ENCODE data around the gene CEBPB. TPM values are rescaled to one million over a fixed set of nuclear protein-coding genes. Genes with fewer than 3 reads are reported as not detected.

The CEBPB gene
- total RNA-seq, 1 experiment from 2014 or later, result 226 TPM

- CTCF ChIA-PET, result interaction anchor here (0.9 to 8.5 kb wide), 6 partner anchors 12 to 168 kb away, joined by 3 to 408 read pairs (median 4); partner anchors contain the start of gene UBE2V1
- H3K27ac Mint-ChIP-seq (ENCODE audit: low read depth, unreplicated experiment), result peak overlapping the region; percentile 96
- BruUV-seq (replicated peaks), result no TSS peak
- H3K36me3 Mint-ChIP-seq (ENCODE audit: insufficient read depth, unreplicated experiment), result peaks cover 29% of the 10 kb centered on the region
- no peaks in the 10 kb centered on the region for H3K9me3 Mint-ChIP-seq (ENCODE audit: unreplicated experiment)
- H3K27me3 Mint-ChIP-seq (ENCODE audit: insufficient read depth, unreplicated experiment), result no peaks in the 10 kb centered on the region
- TF ChIP-seq, protein P1, sequence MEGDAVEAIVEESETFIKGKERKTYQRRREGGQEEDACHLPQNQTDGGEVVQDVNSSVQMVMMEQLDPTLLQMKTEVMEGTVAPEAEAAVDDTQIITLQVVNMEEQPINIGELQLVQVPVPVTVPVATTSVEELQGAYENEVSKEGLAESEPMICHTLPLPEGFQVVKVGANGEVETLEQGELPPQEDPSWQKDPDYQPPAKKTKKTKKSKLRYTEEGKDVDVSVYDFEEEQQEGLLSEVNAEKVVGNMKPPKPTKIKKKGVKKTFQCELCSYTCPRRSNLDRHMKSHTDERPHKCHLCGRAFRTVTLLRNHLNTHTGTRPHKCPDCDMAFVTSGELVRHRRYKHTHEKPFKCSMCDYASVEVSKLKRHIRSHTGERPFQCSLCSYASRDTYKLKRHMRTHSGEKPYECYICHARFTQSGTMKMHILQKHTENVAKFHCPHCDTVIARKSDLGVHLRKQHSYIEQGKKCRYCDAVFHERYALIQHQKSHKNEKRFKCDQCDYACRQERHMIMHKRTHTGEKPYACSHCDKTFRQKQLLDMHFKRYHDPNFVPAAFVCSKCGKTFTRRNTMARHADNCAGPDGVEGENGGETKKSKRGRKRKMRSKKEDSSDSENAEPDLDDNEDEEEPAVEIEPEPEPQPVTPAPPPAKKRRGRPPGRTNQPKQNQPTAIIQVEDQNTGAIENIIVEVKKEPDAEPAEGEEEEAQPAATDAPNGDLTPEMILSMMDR (IDR thresholded peaks at IDR 0.05; ENCODE audit: unreplicated experiment), result no peak
- intact Hi-C loops (cut with micrococcal nuclease), result no loop called here
- H3K4me1 Mint-ChIP-seq (ENCODE audit: insufficient read depth, unreplicated experiment), result peaks cover 65% of the 10 kb centered on the region
- POLR2A ChIA-PET, result interaction anchor here (0.6 to 19.2 kb wide), 11 partner anchors 11 to 871 kb away, joined by 3 to 386 read pairs (median 4); partner anchors contain the start of gene UBE2V1
- peak overlapping the region; percentile 61 for H3K4me3 Mint-ChIP-seq (ENCODE audit: unreplicated experiment)
- peak; percentile 81 for DNase-seq (ENCODE audit: unreplicated experiment)
Observed at GRCh38 chr20:50146732-50147662, 43.6 kb upstream of the CEBPB start.

GRCh38 chr20:50149481-50150254 is 41.0 kb upstream of the CEBPB start:
- BruUV-seq (replicated peaks), result no TSS peak
- intact Hi-C loops (cut with micrococcal nuclease), result no loop called here
- CTCF ChIA-PET, result interaction anchor here (0.6 to 8.5 kb wide), 9 partner anchors 9 to 425 kb away, joined by 3 to 408 read pairs (median 3); partner anchors contain the start of gene UBE2V1
- Mint-ChIP-seq H3K36me3 (ENCODE audit: insufficient read depth, unreplicated experiment) (peaks cover 13% of the 10 kb centered on the region), H3K4me3 (ENCODE audit: unreplicated experiment) (peak overlapping the region; percentile 87), H3K4me1 (ENCODE audit: insufficient read depth, unreplicated experiment) (peaks cover 67% of the 10 kb centered on the region), H3K27ac (ENCODE audit: low read depth, unreplicated experiment) (peak overlapping the region; percentile 94), H3K27me3 (ENCODE audit: insufficient read depth, unreplicated experiment) (no peaks in the 10 kb centered on the region), H3K9me3 (ENCODE audit: unreplicated experiment) (no peaks in the 10 kb centered on the region)
- POLR2A ChIA-PET, result interaction anchor here (0.6 to 19.2 kb wide), 7 partner anchors 9 to 871 kb away, joined by 3 to 386 read pairs (median 4); partner anchors contain the start of gene UBE2V1
- DNase-seq (ENCODE audit: unreplicated experiment), result no peak
- TF ChIP-seq, protein P1 (IDR thresholded peaks at IDR 0.05; ENCODE audit: unreplicated experiment), result no peak

- DNase-seq (ENCODE audit: unreplicated experiment), result no peak
- peak overlapping the region; percentile 87 for H3K4me3 Mint-ChIP-seq (ENCODE audit: unreplicated experiment)
Observed at GRCh38 chr20:50151034-50151743, 39.4 kb upstream of the CEBPB start.

More at GRCh38 chr20:50151034-50151743, 39.4 kb upstream of the CEBPB start:
- peak overlapping the region; percentile 94 for H3K27ac Mint-ChIP-seq (ENCODE audit: low read depth, unreplicated experiment)
- intact Hi-C loops (cut with micrococcal nuclease), result no loop called here
- TF ChIP-seq, protein P1 (IDR thresholded peaks at IDR 0.05; ENCODE audit: unreplicated experiment), result no peak
- no TSS peak for BruUV-seq (replicated peaks)
- H3K9me3 Mint-ChIP-seq (ENCODE audit: unreplicated experiment), result no peaks in the 10 kb centered on the region
- peaks cover 13% of the 10 kb centered on the region for H3K36me3 Mint-ChIP-seq (ENCODE audit: insufficient read depth, unreplicated experiment)
- H3K27me3 Mint-ChIP-seq (ENCODE audit: insufficient read depth, unreplicated experiment), result no peaks in the 10 kb centered on the region
- ChIA-PET POLR2A (interaction anchor here (0.6 to 19.2 kb wide), 12 partner anchors 12 to 807 kb away, joined by 3 to 386 read pairs (median 12); partner anchors contain the start of genes PTPN1 and UBE2V1), CTCF (interaction anchor here (0.7 to 8.5 kb wide), 15 partner anchors 8 to 364 kb away, joined by 3 to 408 read pairs (median 8); partner anchors contain the start of gene UBE2V1)
- peaks cover 63% of the 10 kb centered on the region for H3K4me1 Mint-ChIP-seq (ENCODE audit: insufficient read depth, unreplicated experiment)
